ENCODE results near the gene ZBTB7C. TPM values are rescaled to one million over a fixed set of nuclear protein-coding genes. Genes with fewer than 3 reads are reported as not detected.

Gene ZBTB7C
- total RNA-seq, 3 donors from 2014 or later, result 0.05 to 0.29 TPM; not detected in 1

GRCh38 chr18:48186861-48187260, 222.3 kb downstream of the ZBTB7C start:
- no peaks in the 10 kb centered on the region for H3K36me3 Mint-ChIP-seq (ENCODE audit: insufficient read depth)
- ATAC-seq (no peak), DNase-seq (no peak)
- no peaks in the 10 kb centered on the region for H3K9me3 Mint-ChIP-seq
- H3K4me3 Mint-ChIP-seq, result no peak overlapping the region
- H3K27me3 Mint-ChIP-seq (ENCODE audit: low read depth), result peaks cover 17% of the 10 kb centered on the region
- H3K4me1 Mint-ChIP-seq (ENCODE audit: low read depth), result no peaks in the 10 kb centered on the region

GRCh38 chr18:48186131-48186766, 222.9 kb downstream of the ZBTB7C start:
- H3K27me3 Mint-ChIP-seq (ENCODE audit: low read depth), result peaks cover 17% of the 10 kb centered on the region
- no peaks in the 10 kb centered on the region for H3K9me3 Mint-ChIP-seq
- no peak overlapping the region for H3K4me3 Mint-ChIP-seq
- no peak for ATAC-seq
- DNase-seq, result no peak
- H3K36me3 Mint-ChIP-seq (ENCODE audit: insufficient read depth), result no peaks in the 10 kb centered on the region
- no peaks in the 10 kb centered on the region for H3K4me1 Mint-ChIP-seq (ENCODE audit: low read depth)

GRCh38 chr18:48184118-48184517, 225.1 kb downstream of the ZBTB7C start:
- Mint-ChIP-seq H3K4me3 (no peak overlapping the region), H3K4me1 (ENCODE audit: low read depth) (no peaks in the 10 kb centered on the region), H3K36me3 (ENCODE audit: insufficient read depth) (no peaks in the 10 kb centered on the region), H3K27me3 (ENCODE audit: low read depth) (peaks cover 16% of the 10 kb centered on the region), H3K9me3 (no peaks in the 10 kb centered on the region)
- DNase-seq, result no peak
- ATAC-seq, result no peak

GRCh38 chr18:48183613-48184012, 225.6 kb downstream of the ZBTB7C start:
- no peaks in the 10 kb centered on the region for H3K4me1 Mint-ChIP-seq (ENCODE audit: low read depth)
- H3K36me3 Mint-ChIP-seq (ENCODE audit: insufficient read depth), result no peaks in the 10 kb centered on the region
- H3K9me3 Mint-ChIP-seq, result no peaks in the 10 kb centered on the region
- DNase-seq, result no peak
- ATAC-seq, result no peak
- peaks cover 14% of the 10 kb centered on the region for H3K27me3 Mint-ChIP-seq (ENCODE audit: low read depth)
- no peak overlapping the region for H3K4me3 Mint-ChIP-seq

DNA sequence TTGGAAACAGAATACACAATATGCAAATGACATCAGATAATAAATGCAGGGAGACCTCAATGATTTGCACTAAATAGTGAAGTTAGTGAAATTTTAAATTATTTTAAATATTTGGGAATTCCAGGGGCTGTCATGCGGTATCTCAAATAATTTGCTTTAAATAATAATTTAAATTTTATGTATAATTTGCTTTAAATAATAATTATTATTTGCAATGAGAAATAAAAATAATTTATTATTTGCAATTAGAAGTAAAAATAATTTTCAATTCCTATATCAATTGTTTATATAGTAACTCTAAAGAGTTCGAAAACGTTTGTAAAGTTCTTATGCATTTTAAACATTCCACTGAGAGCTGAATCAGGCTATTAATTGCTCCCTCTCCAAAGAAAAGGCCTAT, 226.4 kb downstream of the ZBTB7C start:
- ATAC-seq, result no peak
- H3K4me3 Mint-ChIP-seq, result no peak overlapping the region
- no peaks in the 10 kb centered on the region for H3K9me3 Mint-ChIP-seq
- H3K27me3 Mint-ChIP-seq (ENCODE audit: low read depth), result peaks cover 13% of the 10 kb centered on the region
- no peak for DNase-seq
- no peaks in the 10 kb centered on the region for H3K4me1 Mint-ChIP-seq (ENCODE audit: low read depth)
- H3K36me3 Mint-ChIP-seq (ENCODE audit: insufficient read depth), result no peaks in the 10 kb centered on the region

GRCh38 chr18:48181857-48182256, 227.3 kb downstream of the ZBTB7C start:
- H3K4me1 Mint-ChIP-seq (ENCODE audit: low read depth), result no peaks in the 10 kb centered on the region
- no peak for DNase-seq
- ATAC-seq, result no peak

DNA sequence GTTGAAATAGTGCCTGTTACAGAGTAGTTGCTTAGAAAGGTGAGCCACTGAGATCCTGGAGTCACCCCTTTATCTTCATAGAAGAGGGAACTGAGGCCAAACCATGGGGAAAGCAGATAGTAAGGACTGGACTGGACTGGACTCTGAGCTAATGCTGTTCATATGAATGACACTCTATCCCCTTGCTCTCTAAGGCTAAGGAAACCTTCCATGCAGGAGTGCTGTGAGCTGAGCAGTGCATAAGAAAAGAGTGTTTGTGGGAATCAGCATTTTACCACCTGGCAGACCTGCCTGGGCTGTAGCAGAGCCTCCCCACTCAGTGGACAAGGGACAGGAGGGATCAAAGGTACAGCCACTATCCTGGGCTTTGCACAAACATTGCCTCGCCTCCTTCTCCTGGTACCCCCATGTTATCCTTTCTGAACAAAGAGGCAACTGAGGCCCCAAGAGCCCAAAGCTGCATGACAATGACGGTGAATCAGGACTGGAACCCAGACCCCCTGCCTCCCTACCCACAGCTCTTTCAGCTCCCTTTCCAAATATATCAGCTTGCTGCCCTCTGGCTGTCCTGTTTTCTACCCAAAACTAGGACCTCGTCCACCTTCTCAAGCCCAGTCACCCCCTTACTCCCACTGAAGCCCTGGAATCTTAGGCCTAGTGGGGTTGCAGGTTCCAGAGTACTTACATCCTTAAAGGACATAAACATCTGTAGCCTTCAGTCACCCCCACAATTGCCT, 227.9 kb downstream of the ZBTB7C start:
- Mint-ChIP-seq H3K4me1 (ENCODE audit: low read depth) (no peaks in the 10 kb centered on the region), H3K36me3 (ENCODE audit: insufficient read depth) (no peaks in the 10 kb centered on the region), H3K9me3 (no peaks in the 10 kb centered on the region), H3K27me3 (ENCODE audit: low read depth) (peaks cover 17% of the 10 kb centered on the region), H3K4me3 (no peak overlapping the region)
- DNase-seq, result no peak
- no peak for ATAC-seq

More at GRCh38 chr18:48181857-48182256, 227.3 kb downstream of the ZBTB7C start:
- Mint-ChIP-seq H3K9me3 (no peaks in the 10 kb centered on the region), H3K36me3 (ENCODE audit: insufficient read depth) (no peaks in the 10 kb centered on the region), H3K4me3 (no peak overlapping the region), H3K27me3 (ENCODE audit: low read depth) (peaks cover 14% of the 10 kb centered on the region)

- DNase-seq (no peak), ATAC-seq (no peak)
- Mint-ChIP-seq H3K4me1 (ENCODE audit: low read depth) (no peaks in the 10 kb centered on the region), H3K4me3 (no peak overlapping the region), H3K9me3 (no peaks in the 10 kb centered on the region), H3K27me3 (ENCODE audit: low read depth) (peaks cover 12% of the 10 kb centered on the region), H3K36me3 (ENCODE audit: insufficient read depth) (no peaks in the 10 kb centered on the region)
Measured at GRCh38 chr18:48179666-48180065, 229.5 kb downstream of the ZBTB7C start.

GRCh38 chr18:48179001-48179400, 230.2 kb downstream of the ZBTB7C start:
- ATAC-seq, result no peak
- Mint-ChIP-seq H3K4me3 (no peak overlapping the region), H3K36me3 (ENCODE audit: insufficient read depth) (no peaks in the 10 kb centered on the region), H3K4me1 (ENCODE audit: low read depth) (no peaks in the 10 kb centered on the region), H3K27me3 (ENCODE audit: low read depth) (peaks cover 11% of the 10 kb centered on the region), H3K9me3 (no peaks in the 10 kb centered on the region)
- DNase-seq, result no peak

GRCh38 chr18:48176909-48177308, 232.3 kb downstream of the ZBTB7C start:
- H3K4me3 Mint-ChIP-seq, result no peak overlapping the region
- H3K27me3 Mint-ChIP-seq (ENCODE audit: low read depth), result peaks cover 8% of the 10 kb centered on the region
- ATAC-seq (no peak), DNase-seq (no peak)
- no peaks in the 10 kb centered on the region for H3K4me1 Mint-ChIP-seq (ENCODE audit: low read depth)
- no peaks in the 10 kb centered on the region for H3K9me3 Mint-ChIP-seq
- H3K36me3 Mint-ChIP-seq (ENCODE audit: insufficient read depth), result no peaks in the 10 kb centered on the region

DNA sequence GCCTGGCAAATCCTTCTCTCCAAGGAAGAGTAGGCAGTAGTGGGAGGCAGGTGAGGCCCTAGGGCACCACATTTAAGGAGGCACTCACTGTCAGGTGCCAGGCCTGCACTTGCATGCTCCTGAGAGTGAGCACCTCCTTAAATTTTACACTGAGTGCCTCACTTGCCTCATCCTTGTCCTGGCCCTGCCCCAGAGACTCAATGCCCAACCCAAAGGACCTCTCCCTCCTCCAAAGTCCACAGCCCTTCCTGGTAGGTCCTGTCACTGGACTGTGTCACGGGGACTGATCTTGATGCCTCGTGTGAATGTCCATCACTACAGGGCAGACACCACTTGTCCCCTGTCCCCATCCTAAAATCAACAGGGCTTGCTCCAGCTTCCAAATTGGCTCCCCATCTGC, 235.6 kb downstream of the ZBTB7C start:
- DNase-seq (no peak), ATAC-seq (no peak)
- H3K27me3 Mint-ChIP-seq (ENCODE audit: low read depth), result peaks cover 6% of the 10 kb centered on the region
- H3K9me3 Mint-ChIP-seq, result no peaks in the 10 kb centered on the region
- H3K4me1 Mint-ChIP-seq (ENCODE audit: low read depth), result no peaks in the 10 kb centered on the region
- no peaks in the 10 kb centered on the region for H3K36me3 Mint-ChIP-seq (ENCODE audit: insufficient read depth)
- no peak overlapping the region for H3K4me3 Mint-ChIP-seq

DNA sequence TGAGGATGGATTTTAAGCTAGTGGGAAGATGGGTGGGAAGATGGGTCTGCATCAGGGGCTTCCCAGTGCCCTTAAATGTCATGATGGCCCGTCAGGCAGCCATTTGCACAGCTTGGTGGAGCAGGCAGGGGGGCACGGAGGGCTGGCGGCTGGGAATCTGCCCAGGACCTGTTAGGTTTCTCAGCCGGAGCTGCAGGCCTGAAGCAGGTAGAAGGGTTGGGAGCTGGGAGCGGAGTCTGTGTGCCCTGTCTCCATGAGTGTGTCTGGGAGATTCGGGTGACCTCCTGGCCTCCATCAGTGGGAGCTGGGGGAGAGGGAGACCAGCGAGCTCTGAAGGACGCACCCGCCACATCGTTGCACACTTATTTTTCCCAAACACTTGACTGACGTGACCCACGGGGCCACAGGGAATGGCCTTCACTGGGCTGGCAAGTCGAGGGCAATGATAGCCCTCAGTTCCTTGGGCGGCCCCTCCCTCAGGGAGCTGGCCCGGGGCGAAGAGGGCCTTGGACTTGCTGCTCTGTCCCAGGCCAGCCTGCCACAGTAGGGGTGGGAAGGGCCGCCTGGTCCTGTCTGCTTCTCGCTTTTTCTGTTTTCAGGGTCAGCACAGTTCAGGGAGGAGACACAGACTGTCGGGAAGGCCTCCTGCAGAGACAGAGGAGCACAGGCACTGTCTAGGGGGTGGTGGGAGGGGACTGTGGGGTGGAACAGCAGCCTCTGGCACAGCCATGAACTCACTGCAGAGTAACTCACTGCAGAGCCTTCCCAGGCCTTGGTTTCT, 236.8 kb downstream of the ZBTB7C start:
- DNase-seq (no peak), ATAC-seq (no peak)
- H3K27me3 Mint-ChIP-seq (ENCODE audit: low read depth), result peaks cover 6% of the 10 kb centered on the region
- H3K4me1 Mint-ChIP-seq (ENCODE audit: low read depth), result no peaks in the 10 kb centered on the region
- H3K9me3 Mint-ChIP-seq, result no peaks in the 10 kb centered on the region
- H3K36me3 Mint-ChIP-seq (ENCODE audit: insufficient read depth), result no peaks in the 10 kb centered on the region
- no peak overlapping the region for H3K4me3 Mint-ChIP-seq

DNA sequence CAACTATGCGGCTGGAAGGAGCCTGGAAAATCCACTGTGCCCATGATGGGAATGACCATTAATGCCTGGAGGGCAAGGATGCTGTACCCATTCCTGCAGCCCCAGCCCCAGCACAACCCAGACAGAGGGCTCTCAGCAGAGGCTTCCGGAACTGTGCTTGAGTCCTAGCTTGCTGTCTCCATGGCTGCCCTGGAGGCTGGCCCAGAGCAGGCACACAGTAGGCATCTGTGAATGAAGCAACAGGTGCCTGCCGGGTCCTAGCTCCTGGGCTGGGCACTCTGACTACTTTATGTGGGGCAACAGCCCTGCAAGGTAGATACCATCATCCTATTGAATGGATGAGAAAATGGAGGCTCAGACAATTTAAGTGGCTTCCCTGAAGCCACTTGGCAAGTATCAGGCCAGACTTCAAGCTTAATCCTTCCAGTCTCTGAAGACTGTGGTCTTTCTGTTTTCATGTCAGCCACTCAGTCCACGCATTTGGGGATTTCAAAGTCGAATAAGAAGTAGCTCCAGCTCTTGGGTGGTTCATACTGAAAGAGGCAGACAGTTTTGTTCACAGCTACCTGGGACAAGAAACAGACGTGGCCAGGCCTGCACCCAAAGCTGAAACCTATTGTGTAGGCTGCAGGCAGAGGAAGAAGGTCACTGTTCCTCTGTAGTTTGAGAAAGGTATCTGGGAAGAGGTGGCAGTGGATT, 237.5 kb downstream of the ZBTB7C start:
- Mint-ChIP-seq H3K27me3 (ENCODE audit: low read depth) (peaks cover 2% of the 10 kb centered on the region), H3K36me3 (ENCODE audit: insufficient read depth) (no peaks in the 10 kb centered on the region), H3K9me3 (no peaks in the 10 kb centered on the region), H3K4me3 (no peak overlapping the region), H3K4me1 (ENCODE audit: low read depth) (peaks cover 5% of the 10 kb centered on the region)
- ATAC-seq, result no peak
- DNase-seq, result no peak

DNA sequence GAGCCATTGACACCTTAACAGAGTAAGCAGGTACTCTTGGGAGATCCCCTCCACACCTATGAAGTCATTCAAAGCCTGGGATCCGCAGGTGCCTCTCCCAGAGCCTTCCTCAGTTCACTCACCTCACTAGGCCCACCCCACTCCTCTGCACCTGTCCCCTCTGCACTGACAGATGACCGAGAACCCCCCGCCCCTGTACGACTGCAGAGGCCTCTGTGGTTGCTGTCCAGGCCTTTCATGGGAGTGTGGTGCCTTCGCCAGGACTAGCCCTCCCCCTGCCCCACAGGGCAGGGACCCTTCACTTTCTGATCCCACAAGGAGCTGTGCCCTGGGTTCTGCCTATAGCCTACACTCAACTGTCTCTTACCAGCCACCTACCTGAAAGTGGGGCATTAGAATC, 238.5 kb downstream of the ZBTB7C start:
- ATAC-seq (no peak), DNase-seq (no peak)
- Mint-ChIP-seq H3K4me3 (no peak overlapping the region), H3K36me3 (ENCODE audit: insufficient read depth) (no peaks in the 10 kb centered on the region), H3K4me1 (ENCODE audit: low read depth) (peaks cover 5% of the 10 kb centered on the region), H3K9me3 (no peaks in the 10 kb centered on the region), H3K27me3 (ENCODE audit: low read depth) (peaks cover 2% of the 10 kb centered on the region)
